Measurements from ENCODE around the gene PIP5KL1. TPM values are rescaled to one million over a fixed set of nuclear protein-coding genes. Genes with fewer than 3 reads are reported as not detected.

Gene PIP5KL1
- total RNA-seq, 1 donor from 2014 or later = 2.6 TPM

DNA sequence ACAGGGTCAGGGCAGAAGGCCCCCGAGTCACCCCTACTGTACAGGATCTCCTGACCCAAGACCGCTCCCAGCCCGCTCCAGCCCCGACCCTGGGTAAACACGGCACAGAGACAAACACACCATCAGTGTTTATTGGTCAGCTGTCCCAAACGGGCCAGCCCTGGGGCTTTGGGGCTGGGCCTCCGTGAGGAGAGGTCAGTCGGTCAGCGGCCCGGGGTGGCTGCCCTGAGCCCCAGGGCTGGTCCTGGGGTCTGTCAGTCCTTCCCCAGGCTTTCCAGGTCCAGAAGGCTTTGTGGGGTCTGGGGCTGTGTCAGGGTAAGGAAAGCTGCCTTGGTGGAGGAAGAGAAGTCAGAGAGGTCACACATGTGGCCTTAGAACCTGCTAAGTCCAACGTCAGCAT, 4.4 kb upstream of the PIP5KL1 start:
- Mint-ChIP-seq H3K27me3 (ENCODE audit: unreplicated experiment) (no peaks in the 10 kb centered on the region), H3K27ac (ENCODE audit: unreplicated experiment) (no peak overlapping the region), H3K36me3 (ENCODE audit: unreplicated experiment) (no peaks in the 10 kb centered on the region), H3K4me3 (ENCODE audit: unreplicated experiment) (no peak overlapping the region), H3K4me1 (ENCODE audit: unreplicated experiment) (peaks cover 46% of the 10 kb centered on the region), H3K9me3 (ENCODE audit: unreplicated experiment) (no peaks in the 10 kb centered on the region)
- DNase-seq (ENCODE audit: extremely low spot score, unreplicated experiment) = no peak
- TF ChIP-seq, protein P1, sequence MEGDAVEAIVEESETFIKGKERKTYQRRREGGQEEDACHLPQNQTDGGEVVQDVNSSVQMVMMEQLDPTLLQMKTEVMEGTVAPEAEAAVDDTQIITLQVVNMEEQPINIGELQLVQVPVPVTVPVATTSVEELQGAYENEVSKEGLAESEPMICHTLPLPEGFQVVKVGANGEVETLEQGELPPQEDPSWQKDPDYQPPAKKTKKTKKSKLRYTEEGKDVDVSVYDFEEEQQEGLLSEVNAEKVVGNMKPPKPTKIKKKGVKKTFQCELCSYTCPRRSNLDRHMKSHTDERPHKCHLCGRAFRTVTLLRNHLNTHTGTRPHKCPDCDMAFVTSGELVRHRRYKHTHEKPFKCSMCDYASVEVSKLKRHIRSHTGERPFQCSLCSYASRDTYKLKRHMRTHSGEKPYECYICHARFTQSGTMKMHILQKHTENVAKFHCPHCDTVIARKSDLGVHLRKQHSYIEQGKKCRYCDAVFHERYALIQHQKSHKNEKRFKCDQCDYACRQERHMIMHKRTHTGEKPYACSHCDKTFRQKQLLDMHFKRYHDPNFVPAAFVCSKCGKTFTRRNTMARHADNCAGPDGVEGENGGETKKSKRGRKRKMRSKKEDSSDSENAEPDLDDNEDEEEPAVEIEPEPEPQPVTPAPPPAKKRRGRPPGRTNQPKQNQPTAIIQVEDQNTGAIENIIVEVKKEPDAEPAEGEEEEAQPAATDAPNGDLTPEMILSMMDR (IDR thresholded peaks at IDR 0.05) = no peak

DNA sequence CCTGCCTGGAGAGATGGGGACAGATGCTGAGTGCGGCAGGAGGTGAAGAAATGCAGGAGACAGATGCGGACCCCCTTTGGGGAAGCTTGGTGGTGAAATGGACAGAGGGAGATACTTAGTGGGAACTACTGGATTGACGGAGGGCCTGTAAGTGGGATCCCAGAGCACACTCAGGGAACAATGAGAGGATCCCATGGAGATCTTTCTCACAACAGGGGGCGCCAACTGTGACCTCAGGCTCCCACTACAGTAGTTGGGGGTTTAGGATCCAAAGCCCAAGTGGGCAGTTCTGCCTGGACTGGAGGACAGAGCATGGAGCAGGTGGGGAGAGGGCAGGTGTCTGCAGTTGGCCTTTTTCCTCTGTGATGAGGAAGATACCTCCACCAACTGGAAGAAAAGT, 3.7 kb upstream of the PIP5KL1 start:
- Mint-ChIP-seq H3K27ac (ENCODE audit: unreplicated experiment) (peak overlapping the region; percentile 0), H3K4me1 (ENCODE audit: unreplicated experiment) (peaks cover 48% of the 10 kb centered on the region), H3K4me3 (ENCODE audit: unreplicated experiment) (no peak overlapping the region)

DNA sequence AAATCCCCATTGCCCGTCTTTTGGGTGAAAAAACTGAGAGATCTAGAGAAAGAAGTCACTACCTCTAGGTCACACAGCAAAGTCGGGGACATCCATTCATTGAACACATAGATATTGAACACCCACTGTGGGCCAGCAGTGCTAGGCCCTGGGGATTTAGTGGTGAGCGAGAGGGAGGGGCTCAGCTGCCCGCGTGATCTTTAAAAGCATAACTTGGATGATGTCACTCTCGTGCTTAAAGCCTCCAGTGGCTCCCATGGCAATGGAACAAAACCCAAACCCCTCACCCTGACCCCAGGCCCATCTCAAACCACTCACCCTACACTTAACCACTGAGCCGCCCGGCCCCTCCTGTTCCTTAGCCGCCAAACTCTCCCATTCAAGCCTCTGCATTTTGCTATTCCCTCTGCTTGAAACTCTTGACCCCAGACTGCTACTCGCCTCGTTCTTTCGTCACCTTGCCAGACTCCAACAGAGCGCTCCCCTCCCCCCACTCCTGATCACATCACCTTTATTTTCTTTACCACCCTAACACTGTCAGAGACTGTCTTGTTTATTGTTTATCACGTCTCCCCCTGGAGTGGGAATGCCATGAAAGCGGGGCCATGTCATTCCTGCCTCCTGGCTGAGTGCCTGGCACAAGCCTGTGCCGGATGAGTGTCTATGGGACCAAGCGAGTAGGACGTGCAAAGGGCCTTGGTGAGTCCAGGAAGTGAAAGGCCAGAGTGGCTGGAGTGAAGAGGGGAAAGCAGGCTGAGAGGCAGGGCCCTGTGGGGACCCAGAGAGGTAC, 710 bp upstream of the PIP5KL1 start:
- Mint-ChIP-seq H3K9me3 (ENCODE audit: unreplicated experiment) (no peaks in the 10 kb centered on the region), H3K4me1 (ENCODE audit: unreplicated experiment) (peaks cover 38% of the 10 kb centered on the region), H3K27ac (ENCODE audit: unreplicated experiment) (peak overlapping the region; percentile 89), H3K27me3 (ENCODE audit: unreplicated experiment) (no peaks in the 10 kb centered on the region), H3K36me3 (ENCODE audit: unreplicated experiment) (no peaks in the 10 kb centered on the region), H3K4me3 (ENCODE audit: unreplicated experiment) (peak overlapping the region; percentile 73)
- no peak for DNase-seq (ENCODE audit: extremely low spot score, unreplicated experiment)
- TF ChIP-seq, protein P1 (IDR thresholded peaks at IDR 0.05) = no peak

More for the DNA sequence above, 3.7 kb upstream of the PIP5KL1 start:
- Mint-ChIP-seq H3K36me3 (ENCODE audit: unreplicated experiment) (no peaks in the 10 kb centered on the region), H3K27me3 (ENCODE audit: unreplicated experiment) (no peaks in the 10 kb centered on the region), H3K9me3 (ENCODE audit: unreplicated experiment) (no peaks in the 10 kb centered on the region)
- TF ChIP-seq, protein P1 (IDR thresholded peaks at IDR 0.05) = no peak
- no peak for DNase-seq (ENCODE audit: extremely low spot score, unreplicated experiment)

DNA sequence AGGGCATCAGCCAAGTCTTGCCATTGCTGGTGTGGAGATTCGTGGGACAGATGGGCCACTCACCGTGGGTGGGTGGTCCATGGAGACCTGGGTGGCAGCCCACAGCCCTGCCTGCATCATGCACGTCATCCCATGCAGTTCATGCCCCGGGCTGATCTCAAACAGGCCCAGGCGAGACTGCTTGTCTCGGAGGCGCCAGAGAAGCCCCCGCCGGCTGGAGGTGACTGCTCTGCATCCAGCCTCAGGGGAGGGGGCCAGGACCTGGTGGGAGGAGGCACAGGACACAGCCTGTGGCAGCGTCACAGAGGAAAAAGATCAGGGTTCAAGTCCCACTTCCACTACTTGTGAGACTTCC, 975 bp downstream of the PIP5KL1 start:
- Mint-ChIP-seq H3K36me3 (ENCODE audit: unreplicated experiment) (no peaks in the 10 kb centered on the region), H3K9me3 (ENCODE audit: unreplicated experiment) (no peaks in the 10 kb centered on the region), H3K4me3 (ENCODE audit: unreplicated experiment) (no peak overlapping the region), H3K27me3 (ENCODE audit: unreplicated experiment) (no peaks in the 10 kb centered on the region), H3K4me1 (ENCODE audit: unreplicated experiment) (peaks cover 30% of the 10 kb centered on the region), H3K27ac (ENCODE audit: unreplicated experiment) (no peak overlapping the region)
- DNase-seq (ENCODE audit: extremely low spot score, unreplicated experiment) = no peak
- TF ChIP-seq, protein P1 (IDR thresholded peaks at IDR 0.05) = no peak

DNA sequence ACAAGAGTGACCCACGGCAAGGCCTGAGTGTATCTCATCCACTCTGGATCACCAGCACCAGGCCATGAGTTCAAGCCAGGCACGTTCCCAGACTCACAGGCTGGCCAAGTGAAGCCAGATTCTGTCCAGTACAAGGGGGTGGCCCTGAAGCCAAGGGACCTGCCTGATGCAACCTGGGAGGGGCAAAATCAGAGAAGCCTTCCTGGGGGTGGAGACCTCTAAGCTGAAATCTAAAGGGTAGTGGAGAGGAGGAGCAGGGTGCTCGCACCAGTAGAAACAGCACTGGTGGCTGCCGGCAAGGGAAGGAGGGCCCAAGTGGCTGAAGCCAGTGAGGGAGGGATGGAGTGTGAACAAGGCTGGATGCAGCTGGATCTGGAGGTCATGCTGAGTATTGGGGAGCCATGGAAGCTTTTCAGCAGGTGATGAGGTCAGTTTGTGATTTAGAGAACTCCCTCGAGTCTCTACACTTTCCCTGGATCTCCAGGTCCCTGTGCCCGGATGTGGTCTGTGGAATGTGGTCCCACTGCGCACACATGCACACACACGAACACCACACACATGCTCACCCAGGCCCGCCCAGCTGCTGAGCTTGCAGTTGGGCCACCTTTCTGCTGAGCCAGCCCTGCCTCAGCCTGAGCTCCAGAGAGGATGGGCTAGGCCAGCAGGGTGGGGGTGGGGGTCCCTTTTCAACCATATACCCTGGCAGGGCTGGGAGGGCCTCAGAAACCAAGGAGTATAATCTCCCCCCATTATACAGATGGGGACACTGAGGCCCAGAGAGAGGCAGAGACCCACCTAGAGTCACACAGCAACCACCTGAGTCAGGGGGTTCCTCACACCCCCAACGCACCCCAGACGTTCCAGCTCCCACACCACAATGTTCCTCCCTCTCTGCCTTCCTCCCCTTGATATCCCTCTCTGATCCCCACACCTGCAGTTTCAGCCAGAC, 1.6 kb downstream of the PIP5KL1 start:
- Mint-ChIP-seq H3K27me3 (ENCODE audit: unreplicated experiment) (no peaks in the 10 kb centered on the region), H3K4me3 (ENCODE audit: unreplicated experiment) (no peak overlapping the region), H3K9me3 (ENCODE audit: unreplicated experiment) (no peaks in the 10 kb centered on the region), H3K27ac (ENCODE audit: unreplicated experiment) (no peak overlapping the region), H3K4me1 (ENCODE audit: unreplicated experiment) (peaks cover 27% of the 10 kb centered on the region), H3K36me3 (ENCODE audit: unreplicated experiment) (no peaks in the 10 kb centered on the region)
- TF ChIP-seq, protein P1 (IDR thresholded peaks at IDR 0.05) = no peak
- DNase-seq (ENCODE audit: extremely low spot score, unreplicated experiment) = no peak
